ENCODE data around the gene PPP1R8.
"Not testable (repeated sequence)": the region's sequence is repeated elsewhere in the genome, so short reads cannot be mapped to it uniquely, and the experiment has no call there.

The PPP1R8 gene

GRCh38 chr1:27833470-27833869 lies 2.9 kb downstream of the PPP1R8 start:
- DNase-seq = no peak

DNA sequence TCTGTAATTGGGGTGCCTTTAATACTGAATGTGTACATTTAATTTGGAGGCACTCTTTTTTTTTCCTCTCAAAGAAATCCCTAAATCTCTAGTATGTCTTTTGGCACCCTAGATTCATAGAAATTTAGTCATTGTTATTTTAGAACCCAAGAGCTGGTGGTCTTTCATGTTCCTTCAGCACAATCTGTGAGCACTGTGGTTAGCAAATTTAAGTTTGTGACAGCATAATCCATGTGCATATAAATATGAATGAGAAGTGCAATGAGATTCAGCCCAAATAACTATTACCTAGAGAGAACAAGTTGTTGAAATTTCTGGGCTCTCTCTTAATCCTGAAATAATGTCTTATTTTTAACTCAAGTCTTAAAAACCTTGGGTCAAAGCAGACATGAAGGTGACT lies 4.5 kb downstream of the PPP1R8 start:
- DNase-seq = no peak

GRCh38 chr1:27835501-27835900 lies 4.9 kb downstream of the PPP1R8 start:
- DNase-seq = no peak

DNA sequence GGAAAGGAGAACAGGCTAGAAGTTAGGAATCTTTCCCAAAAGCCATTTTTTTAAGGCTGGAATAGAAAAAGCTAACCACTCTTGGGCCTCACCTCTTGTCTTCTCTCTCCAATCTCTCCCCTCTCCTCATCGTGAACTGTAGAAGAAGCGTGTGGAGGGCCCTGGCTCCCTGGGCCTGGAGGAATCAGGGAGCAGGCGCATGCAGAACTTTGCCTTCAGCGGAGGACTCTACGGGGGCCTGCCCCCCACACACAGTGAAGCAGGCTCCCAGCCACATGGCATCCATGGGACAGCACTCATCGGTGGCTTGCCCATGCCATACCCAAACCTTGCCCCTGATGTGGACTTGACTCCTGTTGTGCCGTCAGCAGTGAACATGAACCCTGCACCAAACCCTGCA lies 19.4 kb downstream of the PPP1R8 start:
- no peak for DNase-seq

GRCh38 chr1:27855085-27855484 lies 24.5 kb downstream of the PPP1R8 start:
- no peak for DNase-seq

DNA sequence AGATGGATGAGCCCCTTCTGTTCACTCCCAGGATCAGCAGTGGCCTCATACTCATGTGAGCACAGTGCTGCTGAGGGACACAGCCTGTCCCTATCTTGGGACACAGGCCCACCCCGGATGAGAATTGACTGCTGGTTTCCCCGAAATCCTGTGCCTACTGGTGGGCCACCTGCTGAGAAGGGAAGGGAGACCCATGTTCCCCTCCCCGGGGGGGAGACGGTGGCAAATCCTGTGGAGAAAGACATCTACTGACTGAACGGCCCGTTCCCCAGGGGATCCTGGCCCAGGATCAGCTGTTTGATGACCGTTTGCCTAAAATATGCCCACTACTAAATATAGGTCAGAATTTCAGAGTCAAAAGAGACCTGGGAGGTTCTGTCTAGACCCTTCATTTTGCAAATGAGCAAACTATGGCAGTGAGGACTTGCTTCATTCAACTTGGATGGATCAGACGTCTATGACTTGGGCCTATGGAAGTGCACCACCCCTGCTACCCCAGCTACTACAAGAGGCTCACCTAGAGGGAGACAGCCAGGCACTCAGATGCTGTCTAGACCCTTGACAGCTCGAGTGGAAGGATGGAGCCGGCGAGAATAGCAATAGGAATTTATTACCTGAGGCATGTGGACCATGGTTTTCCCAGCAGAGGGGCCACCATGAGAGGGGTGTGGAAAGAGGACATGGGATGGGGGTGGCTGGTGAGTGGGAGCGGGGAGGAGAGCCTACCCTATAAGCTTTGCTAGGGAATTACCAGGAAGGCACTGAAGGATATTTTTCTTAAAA lies 26.2 kb downstream of the PPP1R8 start:
- peak in 1 of 2 experiments; percentile 16 for DNase-seq

GRCh38 chr1:27857552-27857951 lies 27.0 kb downstream of the PPP1R8 start:
- DNase-seq = not testable (repeated sequence)

DNA sequence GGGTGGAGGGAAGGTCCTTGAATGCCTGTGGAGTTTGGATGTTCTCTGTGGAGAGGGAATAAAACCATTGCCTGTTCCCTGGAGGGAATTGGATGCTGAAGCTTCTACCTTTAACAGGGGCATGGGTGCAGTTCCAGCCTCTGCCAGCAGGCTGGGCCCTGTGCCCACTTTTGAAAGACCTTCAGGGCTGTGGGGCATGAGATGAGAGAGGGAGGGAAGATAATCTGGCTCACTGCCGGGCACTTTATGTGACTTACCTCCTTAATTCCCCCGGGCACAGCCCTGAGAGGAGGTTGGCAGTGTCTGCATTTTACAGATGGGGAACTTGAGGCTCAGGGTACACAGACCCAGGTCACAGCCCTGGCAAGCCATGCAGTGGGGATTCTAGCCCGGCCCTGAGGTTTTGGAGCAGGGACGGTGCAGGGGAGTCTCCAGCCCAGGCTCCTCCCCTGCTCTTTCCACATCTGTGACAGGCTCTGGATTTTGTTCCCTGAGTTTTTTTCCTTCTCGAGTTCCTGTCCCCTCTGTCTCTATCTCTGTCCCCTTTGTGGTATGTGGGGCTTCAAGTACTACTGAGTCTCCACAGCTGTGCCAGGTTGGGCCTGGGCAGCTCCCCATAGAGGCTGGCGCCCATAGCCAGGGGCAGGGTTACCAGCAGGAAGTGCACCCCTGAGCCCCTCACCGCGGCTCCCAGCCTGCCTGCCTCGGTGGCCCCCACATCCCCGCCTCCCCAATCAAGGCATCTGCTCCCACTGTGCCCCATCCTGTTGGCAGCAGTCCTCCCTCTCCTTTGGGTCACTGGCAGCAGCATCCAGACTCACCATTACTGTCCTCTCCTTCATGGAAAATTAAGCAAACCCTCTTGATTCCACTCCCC lies 27.7 kb downstream of the PPP1R8 start:
- peak; percentile 73 to 90 for DNase-seq

- no peak for DNase-seq
Measured at GRCh38 chr1:27858949-27859576, 28.5 kb downstream of the PPP1R8 start.

GRCh38 chr1:27861436-27861835 lies 30.9 kb downstream of the PPP1R8 start:
- no peak for DNase-seq

DNA sequence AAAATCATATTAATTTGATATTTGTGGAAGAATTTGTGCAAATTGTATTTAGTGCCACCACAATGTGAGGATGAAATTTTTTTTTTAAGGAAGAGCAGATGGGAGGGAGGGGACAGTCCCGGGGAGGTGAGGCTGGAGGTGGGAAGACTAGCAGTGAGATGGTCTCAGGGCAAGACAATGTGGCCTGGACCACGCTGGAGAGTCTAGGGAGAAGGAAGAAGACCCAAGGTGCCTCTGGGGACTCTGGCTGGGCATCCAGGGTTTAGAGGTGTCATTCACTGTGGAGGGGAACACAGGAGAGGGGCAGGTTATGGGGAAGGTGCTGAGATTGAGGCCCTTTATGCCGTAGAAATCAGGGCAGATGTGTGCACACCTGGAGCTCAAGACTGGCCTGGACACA lies 31.4 kb downstream of the PPP1R8 start:
- no peak for DNase-seq

DNA sequence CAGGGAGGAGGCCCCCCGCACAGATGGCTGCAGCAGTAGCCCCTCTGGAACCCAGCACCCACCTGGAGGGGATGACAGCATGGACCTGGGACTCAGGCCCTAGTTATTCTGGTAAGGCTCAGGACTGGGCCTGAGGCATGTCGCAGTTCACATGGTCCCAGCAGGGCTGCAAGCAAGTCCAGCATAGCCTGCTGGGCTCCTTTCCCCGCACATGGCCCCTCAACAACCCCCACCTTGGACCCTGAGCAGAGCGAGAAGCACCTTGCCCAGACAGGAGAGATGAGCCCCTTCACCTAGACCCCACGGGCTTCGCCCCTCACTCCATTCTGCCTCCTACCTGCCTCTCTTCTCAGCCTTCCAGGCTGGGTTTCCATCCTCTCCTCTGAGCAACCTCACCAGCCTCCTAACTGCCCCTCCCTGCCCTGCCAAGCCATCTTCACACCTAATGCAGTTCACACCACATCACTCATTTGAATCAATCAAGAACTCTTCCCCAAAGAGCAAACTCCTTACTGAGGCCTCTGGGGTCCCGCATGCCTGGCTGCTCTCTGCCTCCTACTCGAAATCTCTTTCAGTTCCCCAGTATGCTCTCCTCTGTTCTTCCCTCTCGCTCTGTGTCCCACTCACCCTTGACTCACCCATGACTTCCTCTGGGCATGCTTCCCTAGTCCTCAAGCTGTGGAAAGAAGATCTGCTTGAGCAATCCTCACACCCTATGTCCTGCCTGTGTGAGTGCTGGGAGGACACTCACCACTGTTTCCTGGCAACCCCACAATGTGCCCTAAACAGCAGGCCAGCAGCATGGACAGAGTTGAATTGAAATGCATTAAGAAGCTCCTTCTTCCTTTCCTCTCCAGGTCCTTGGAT lies 32.3 kb downstream of the PPP1R8 start:
- no peak for DNase-seq

GRCh38 chr1:27863538-27863915 lies 32.9 kb downstream of the PPP1R8 start:
- DNase-seq = no peak

DNA sequence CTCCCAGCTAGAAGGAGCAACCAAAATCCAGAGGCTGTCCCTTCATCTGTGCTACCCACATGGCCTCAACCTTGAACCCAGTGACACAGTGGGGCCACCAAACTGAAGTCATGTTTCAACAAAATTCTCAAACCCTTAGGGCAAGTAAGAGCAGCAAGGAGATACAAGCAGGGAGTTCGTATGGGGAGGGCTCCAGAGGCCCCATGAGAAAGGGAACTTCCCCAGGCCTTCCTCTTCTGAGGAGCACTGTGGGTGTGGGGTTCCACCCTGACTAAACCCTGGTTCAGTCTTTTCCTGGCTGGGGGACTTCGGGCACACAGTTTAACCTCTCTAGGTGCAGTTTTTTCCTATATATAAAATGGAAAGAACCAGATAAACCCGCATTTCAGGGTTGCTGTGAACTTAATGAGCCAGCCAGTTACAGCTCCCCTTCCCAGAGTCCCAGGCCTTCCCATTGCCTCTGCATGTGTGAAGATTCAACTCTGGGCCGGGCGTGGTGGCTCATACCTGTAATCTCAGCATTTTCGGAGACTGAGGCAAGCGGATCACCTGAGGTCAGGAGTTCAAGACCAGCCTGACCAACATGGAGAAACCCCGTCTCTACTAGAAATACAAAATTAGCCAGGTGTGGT lies 33.8 kb downstream of the PPP1R8 start:
- no peak for DNase-seq

DNA sequence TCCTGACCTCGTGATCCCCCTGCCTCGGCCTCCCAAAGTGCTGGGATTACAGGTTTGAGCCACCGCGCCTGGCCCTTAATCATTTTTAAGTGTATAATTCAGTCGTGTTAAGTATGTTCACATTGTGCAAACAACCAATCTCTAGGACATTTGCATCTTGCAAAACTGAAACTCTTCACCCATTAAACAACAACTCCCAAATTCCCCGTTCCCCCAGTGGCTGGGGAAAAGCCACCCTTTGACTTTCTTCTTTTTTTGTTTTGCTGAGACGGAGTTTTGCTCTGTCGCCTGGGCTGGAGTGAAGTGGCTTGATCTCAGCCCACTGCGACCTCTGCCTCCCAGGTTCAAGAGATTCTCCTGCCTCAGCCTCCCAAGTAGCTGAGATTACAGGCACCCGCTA lies 35.2 kb downstream of the PPP1R8 start:
- no peak for DNase-seq

DNA sequence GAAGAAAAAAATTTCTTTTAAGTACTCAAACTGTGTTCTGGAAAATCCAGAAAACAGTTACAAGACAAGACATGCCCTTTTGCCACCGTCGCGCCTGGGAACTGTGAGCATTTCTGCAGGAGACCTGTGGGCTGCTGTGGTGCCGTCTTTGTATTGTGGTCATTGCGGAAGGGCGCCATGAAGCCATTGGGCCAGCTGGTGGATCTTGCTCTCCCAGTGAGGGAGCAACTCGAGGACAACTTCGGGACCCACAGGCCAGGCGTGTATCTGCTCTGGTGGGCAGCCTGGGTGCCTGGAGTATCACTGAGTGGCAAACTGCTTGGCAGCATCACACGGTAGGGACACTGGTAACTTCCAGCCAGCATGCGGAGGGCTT lies 38.0 kb downstream of the PPP1R8 start:
- no peak for DNase-seq

DNA sequence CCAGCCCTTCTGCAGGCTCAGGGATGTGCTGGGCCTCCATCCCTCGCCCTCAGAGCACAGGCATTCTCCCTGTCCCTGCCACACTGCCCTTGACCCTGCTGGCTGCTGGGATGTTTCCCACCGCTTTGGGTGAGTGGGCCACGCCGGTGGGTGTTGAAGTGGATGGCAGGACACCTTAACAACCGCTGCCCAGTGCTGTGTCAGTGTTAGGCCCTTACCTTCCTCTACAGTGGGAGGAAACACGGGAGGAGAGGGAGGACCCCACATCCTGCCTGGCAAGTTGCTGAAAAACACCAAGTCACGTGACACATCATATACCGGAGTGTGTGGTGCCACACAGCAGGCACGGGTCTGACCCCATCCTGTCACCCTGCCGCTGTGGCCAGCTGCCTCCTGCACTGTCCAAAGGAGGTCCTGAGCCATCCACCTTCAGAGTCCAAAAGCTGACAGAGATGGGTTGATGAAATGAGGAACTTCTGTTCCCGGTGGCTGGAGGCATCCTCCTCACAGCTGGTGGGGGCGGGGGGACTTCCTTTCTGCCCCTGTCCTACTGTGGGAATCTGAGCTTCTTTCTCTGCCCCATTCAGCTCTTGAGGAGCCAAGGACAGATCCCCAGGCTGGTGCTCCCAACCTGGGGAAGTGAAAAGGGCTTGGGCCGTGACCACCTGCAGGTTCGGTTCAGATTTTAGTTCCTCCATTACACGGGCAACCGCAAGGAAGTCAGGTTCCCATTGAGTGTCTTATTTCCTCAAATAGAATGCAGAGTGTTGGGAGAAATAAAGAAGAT lies 38.5 kb downstream of the PPP1R8 start:
- no peak for DNase-seq

DNA sequence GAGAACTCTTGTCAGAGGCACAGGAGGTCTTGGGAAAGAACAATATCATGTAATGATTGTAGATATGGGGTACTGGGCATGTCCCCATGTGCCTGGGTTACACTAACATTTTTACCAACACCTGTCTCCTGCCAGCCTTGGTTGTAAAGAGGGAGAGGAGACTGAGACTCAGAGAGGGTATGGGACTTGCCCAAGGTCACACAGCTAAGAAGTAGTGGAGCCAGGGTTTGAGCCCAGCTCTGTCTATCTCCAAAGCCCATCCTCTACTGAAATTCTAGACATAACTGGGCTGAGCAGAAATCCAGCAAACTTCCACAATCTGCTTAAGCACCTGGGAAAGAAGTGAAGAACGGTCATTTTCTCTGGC lies 39.1 kb downstream of the PPP1R8 start:
- DNase-seq = no peak

GRCh38 chr1:27871076-27871475 lies 40.5 kb downstream of the PPP1R8 start:
- DNase-seq = not testable (repeated sequence)

DNA sequence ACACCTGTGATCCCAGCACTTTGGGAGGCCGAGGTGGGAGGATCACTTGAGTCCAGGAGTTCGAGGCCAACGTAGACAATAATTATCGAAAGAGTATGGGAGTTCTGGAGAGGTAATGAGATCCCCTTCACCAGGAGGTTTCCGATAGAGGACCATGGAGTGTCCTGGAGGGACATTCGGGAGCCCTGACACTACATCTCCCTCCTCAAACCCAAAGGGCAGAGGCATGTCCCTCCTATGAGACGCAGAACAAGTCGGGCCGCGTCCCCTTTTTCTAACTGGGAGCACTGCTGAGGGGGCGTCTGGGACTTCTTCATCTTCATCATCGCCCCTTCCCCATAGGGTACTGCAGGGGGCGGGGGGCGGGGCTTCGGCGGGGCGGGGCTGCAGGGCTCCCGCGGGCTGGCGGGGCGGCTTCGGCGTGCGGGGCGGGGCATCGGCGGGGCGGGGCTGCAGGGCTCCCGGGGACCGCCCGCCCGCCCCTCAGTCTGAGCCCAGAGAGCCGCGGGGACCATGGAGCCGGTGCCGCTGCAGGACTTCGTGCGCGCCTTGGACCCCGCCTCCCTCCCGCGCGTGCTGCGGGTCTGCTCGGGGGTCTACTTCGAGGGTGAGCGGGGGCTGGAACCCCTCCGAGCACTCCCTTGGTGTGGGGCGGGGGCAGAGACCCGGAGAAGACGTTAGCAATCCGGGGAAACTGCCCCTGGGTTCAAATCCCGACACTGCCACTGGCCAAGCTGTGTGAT lies 41.6 kb downstream of the PPP1R8 start, which contains the start of gene THEMIS2:
THEMIS2 (plus strand) TSS at position 486 of the 743 bp plus-strand sequence; CDS start at position 514, 28 bp downstream.
- DNase-seq = peak in 1 of 2 experiments; percentile 71
